ENCODE measurements around the gene BPI. TPM values are rescaled to one million over a fixed set of nuclear protein-coding genes. Genes with fewer than 3 reads are reported as not detected.

The BPI gene
- total and polyA plus RNA-seq, 4 donors = 0.31 to 5.6 (median 1.1) TPM

DNA sequence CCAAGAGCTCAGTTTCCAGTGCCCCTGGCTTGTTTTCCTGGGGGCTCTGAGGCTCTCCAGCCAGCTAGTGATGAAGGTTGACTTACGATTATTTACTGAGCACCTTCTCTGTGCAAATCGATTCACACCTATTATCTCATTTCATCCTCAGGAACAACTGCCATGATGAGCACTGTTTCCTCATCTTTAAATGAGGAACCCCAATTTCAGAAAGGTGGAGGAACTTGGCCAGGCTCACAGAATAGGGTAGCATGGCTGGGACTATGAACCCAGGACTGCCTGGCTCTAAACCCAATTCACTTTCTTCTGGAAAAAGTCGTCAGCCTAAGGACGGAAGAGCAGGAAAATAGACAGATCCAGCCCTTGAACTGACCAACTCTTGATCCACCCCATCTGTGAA is 3.5 kb upstream of the BPI start:
- no peak overlapping the region for H3K4me3 ChIP-seq
- H3K27me3 ChIP-seq (ENCODE audit: control insufficient read depth in 3 of 3, insufficient read depth in 3 of 3, low read length in 2 of 3) = peaks cover 0 to 2% (median 0%) of the 10 kb centered on the region in 3 donors
- H3K4me1 ChIP-seq (ENCODE audit: control insufficient read depth in 5 of 5, insufficient read depth in 5 of 5, low read length in 5 of 5) = peaks cover 0 to 18% (median 4%) of the 10 kb centered on the region in 5 donors
- H3K36me3 ChIP-seq (ENCODE audit: control insufficient read depth in 4 of 4, insufficient read depth in 4 of 4, low read length in 4 of 4) = no peaks in the 10 kb centered on the region
- ATAC-seq (ENCODE audit: insufficient read depth, low FRiP score) (no peak), DNase-seq (no peak)
- H3K27ac ChIP-seq (ENCODE audit: low read depth in 1 of 2, low read length in 1 of 2) = peak overlapping the region in 1 of 2 donors; percentile 18
- H3K9me3 ChIP-seq (ENCODE audit: control insufficient read depth in 4 of 4, insufficient read depth in 3 of 4, low read length in 3 of 4) = no peaks in the 10 kb centered on the region
- WGBS, 2 donors = 58 to 73% methylated on average over 4 of the region's 4 CpGs
- no peak for TF ChIP-seq CTCF (IDR thresholded peaks at IDR 0.05; ENCODE audit: control extremely low read depth, extremely low read depth)
- no peak overlapping the region for H3K9ac ChIP-seq (ENCODE audit: insufficient read depth in 1 of 2, low read length in 2 of 2)

- Histone ChIP-seq H3K27ac (ENCODE audit: low read depth in 1 of 2, low read length in 1 of 2) (no peak overlapping the region), H3K36me3 (ENCODE audit: control insufficient read depth in 4 of 4, insufficient read depth in 4 of 4, low read length in 4 of 4) (no peaks in the 10 kb centered on the region), H3K9ac (ENCODE audit: insufficient read depth in 1 of 2, low read length in 2 of 2) (no peak overlapping the region), H3K4me1 (ENCODE audit: control insufficient read depth in 5 of 5, insufficient read depth in 5 of 5, low read length in 5 of 5) (peaks cover 0 to 18% (median 4%) of the 10 kb centered on the region in 5 donors), H3K9me3 (ENCODE audit: control insufficient read depth in 4 of 4, insufficient read depth in 3 of 4, low read length in 3 of 4) (no peaks in the 10 kb centered on the region), H3K4me3 (no peak overlapping the region), H3K27me3 (ENCODE audit: control insufficient read depth in 3 of 3, insufficient read depth in 3 of 3, low read length in 2 of 3) (peaks cover 0 to 2% (median 0%) of the 10 kb centered on the region in 3 donors)
- DNase-seq (no peak), ATAC-seq (ENCODE audit: insufficient read depth, low FRiP score) (no peak)
- no peak for TF ChIP-seq CTCF (IDR thresholded peaks at IDR 0.05; ENCODE audit: control extremely low read depth, extremely low read depth)
- 86 to 87% methylated on average over 3 of the region's 3 CpGs for WGBS, 2 donors
These were observed 2.6 kb upstream of the BPI start for GRCh38 chr20:38301309-38301708.

GRCh38 chr20:38302786-38303185 is 1.2 kb upstream of the BPI start:
- TF ChIP-seq CTCF (IDR thresholded peaks at IDR 0.05; ENCODE audit: control extremely low read depth, extremely low read depth) = no peak
- 18 to 30% methylated on average over 11 of the region's 11 CpGs for WGBS, 2 donors
- peaks cover 0 to 18% (median 4%) of the 10 kb centered on the region in 5 donors for H3K4me1 ChIP-seq (ENCODE audit: control insufficient read depth in 5 of 5, insufficient read depth in 5 of 5, low read length in 5 of 5)
- H3K27ac ChIP-seq (ENCODE audit: low read depth in 1 of 2, low read length in 1 of 2) = no peak overlapping the region
- no peak overlapping the region for H3K4me3 ChIP-seq
- DNase-seq (no peak), ATAC-seq (ENCODE audit: insufficient read depth, low FRiP score) (no peak)
- H3K9ac ChIP-seq (ENCODE audit: insufficient read depth in 1 of 2, low read length in 2 of 2) = no peak overlapping the region
- peaks cover 0 to 2% (median 0%) of the 10 kb centered on the region in 3 donors for H3K27me3 ChIP-seq (ENCODE audit: control insufficient read depth in 3 of 3, insufficient read depth in 3 of 3, low read length in 2 of 3)
- no peaks in the 10 kb centered on the region for H3K9me3 ChIP-seq (ENCODE audit: control insufficient read depth in 4 of 4, insufficient read depth in 3 of 4, low read length in 3 of 4)
- no peaks in the 10 kb centered on the region for H3K36me3 ChIP-seq (ENCODE audit: control insufficient read depth in 4 of 4, insufficient read depth in 4 of 4, low read length in 4 of 4)

DNA sequence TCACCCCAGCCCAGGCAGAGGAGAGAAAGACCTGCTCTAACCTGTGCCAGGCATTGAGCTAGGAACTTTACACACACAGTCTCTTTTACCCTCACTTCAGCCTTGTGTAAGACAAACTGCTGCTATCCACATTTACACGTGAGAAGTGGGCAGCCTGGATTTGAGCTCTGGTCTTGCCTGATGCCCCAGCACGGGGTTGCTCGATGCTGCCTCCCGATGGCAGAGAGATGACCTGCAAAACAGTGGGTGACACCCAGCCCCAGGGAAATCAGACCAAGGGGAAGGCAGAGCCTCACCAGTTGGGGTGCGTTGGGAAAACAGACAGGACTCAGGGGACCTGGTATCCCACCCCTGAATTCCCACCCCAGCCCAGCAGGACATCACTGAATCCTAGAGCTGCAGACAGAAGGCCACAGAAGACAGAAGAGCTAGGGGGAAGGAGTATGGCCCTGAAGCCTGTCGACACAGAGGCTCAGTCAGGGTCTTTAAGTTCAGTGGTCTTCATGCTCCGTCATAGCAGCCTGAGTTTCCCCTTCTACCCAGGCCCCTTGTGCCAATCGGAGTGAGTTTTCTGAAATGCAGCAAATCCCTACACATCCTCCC is 990 bp downstream of the BPI start:
- H3K9me3 ChIP-seq (ENCODE audit: control insufficient read depth in 4 of 4, insufficient read depth in 3 of 4, low read length in 3 of 4) = peaks cover 0 to 2% (median 0%) of the 10 kb centered on the region in 4 donors
- H3K27me3 ChIP-seq (ENCODE audit: control insufficient read depth in 3 of 3, insufficient read depth in 3 of 3, low read length in 2 of 3) = peaks cover 0 to 2% (median 0%) of the 10 kb centered on the region in 3 donors
- no peak for TF ChIP-seq CTCF (IDR thresholded peaks at IDR 0.05; ENCODE audit: control extremely low read depth, extremely low read depth)
- no peak overlapping the region for H3K4me3 ChIP-seq
- ATAC-seq (ENCODE audit: insufficient read depth, low FRiP score) (no peak), DNase-seq (no peak)
- H3K27ac ChIP-seq (ENCODE audit: low read depth in 1 of 2, low read length in 1 of 2) = no peak overlapping the region
- WGBS, 2 donors = 36 to 44% methylated on average over 8 of the region's 8 CpGs
- no peak overlapping the region for H3K9ac ChIP-seq (ENCODE audit: insufficient read depth in 1 of 2, low read length in 2 of 2)
- peaks cover 0 to 1% (median 0%) of the 10 kb centered on the region in 5 donors for H3K4me1 ChIP-seq (ENCODE audit: control insufficient read depth in 5 of 5, insufficient read depth in 5 of 5, low read length in 5 of 5)
- H3K36me3 ChIP-seq (ENCODE audit: control insufficient read depth in 4 of 4, insufficient read depth in 4 of 4, low read length in 4 of 4) = no peaks in the 10 kb centered on the region

Measured in lung (tissue), 12 donors.